ENCODE results near the gene ATP8B3. TPM values are rescaled to one million over a fixed set of nuclear protein-coding genes. Genes with fewer than 3 reads are reported as not detected.

The ATP8B3 gene
- total RNA-seq, 1 donor from 2014 or later = 1.5 TPM

DNA sequence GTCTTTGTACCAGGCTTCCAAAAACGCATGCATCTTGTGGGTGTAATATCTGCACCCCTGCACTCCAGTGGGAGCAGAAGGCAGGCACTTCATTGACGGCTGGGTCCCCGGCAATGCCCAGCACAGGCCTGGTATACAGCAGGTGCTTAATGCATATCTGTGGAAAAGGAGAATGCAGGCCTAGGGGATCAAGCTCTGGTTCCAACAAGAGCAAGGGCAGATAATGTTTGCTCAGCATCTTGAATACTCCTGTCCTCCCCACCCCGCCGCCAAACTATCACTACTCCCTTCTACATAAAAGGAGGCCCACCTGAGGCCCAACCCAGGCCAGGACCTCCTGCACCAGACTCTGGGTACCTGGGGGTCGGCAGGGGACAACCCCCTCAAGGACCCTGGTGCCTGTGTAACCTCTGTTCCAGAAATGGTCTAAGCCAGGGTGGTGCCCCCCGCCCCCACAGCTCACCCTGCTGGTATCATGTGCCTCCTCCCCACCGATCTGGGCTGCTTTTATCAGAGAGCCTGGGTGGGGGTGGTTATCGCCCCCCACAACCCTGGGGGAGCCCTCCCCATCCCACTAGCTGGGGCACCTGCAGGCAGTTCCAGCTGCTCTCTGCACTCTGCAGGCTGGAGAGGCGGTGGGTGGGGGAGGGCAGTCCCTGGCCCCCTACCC, 46.5 kb upstream of the ATP8B3 start:
- no peak for DNase-seq (ENCODE audit: extremely low spot score, unreplicated experiment)
- TF ChIP-seq, protein P1, sequence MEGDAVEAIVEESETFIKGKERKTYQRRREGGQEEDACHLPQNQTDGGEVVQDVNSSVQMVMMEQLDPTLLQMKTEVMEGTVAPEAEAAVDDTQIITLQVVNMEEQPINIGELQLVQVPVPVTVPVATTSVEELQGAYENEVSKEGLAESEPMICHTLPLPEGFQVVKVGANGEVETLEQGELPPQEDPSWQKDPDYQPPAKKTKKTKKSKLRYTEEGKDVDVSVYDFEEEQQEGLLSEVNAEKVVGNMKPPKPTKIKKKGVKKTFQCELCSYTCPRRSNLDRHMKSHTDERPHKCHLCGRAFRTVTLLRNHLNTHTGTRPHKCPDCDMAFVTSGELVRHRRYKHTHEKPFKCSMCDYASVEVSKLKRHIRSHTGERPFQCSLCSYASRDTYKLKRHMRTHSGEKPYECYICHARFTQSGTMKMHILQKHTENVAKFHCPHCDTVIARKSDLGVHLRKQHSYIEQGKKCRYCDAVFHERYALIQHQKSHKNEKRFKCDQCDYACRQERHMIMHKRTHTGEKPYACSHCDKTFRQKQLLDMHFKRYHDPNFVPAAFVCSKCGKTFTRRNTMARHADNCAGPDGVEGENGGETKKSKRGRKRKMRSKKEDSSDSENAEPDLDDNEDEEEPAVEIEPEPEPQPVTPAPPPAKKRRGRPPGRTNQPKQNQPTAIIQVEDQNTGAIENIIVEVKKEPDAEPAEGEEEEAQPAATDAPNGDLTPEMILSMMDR (conservative IDR thresholded peaks at IDR 0.05) = no peak
- H3K27me3 Mint-ChIP-seq = peaks cover 15% of the 10 kb centered on the region
- peak overlapping the region; percentile 76 for H3K27ac Mint-ChIP-seq
- peaks cover 12% of the 10 kb centered on the region for H3K4me1 Mint-ChIP-seq (ENCODE audit: unreplicated experiment)
- H3K9me3 Mint-ChIP-seq = no peaks in the 10 kb centered on the region
- H3K4me3 Mint-ChIP-seq = peak overlapping the region; percentile 54
- no peaks in the 10 kb centered on the region for H3K36me3 Mint-ChIP-seq

DNA sequence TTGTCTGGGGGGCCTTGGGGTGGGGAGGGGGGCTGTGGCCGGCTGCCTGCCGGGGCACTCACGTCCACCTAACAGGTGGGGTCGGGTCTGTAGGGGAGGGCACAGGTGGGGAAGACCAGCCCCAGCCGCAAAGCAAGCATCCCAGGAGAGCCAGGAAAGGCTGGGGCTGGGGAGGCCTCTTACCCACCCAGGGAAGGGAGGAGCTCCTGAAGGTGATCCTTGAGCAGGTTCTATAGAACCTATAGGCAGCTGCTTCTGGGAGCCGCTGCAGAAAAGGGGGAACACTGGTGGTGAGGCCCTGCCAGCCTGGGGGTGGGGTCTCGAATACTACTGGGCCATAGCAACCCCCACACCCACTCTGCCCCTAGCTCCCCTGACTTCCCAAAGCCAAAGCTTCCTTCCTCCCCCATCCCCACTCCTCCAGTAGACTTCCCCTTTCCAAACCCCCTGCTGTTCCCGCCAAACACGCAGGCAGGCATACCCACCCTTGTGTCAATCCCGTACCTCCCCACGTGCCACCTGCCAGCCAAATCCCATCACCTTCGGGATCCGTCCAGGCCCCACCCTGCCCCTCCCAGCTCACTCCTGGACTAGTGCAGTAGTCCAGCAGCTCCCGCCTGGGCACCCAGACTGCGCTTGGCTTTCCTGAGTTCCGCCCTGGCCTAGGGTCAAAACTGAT, 45.7 kb upstream of the ATP8B3 start:
- H3K27me3 Mint-ChIP-seq = peaks cover 15% of the 10 kb centered on the region
- H3K36me3 Mint-ChIP-seq = no peaks in the 10 kb centered on the region
- peak overlapping the region; percentile 73 for H3K4me3 Mint-ChIP-seq
- TF ChIP-seq, protein P1 (conservative IDR thresholded peaks at IDR 0.05) = no peak
- DNase-seq (ENCODE audit: extremely low spot score, unreplicated experiment) = no peak
- peaks cover 18% of the 10 kb centered on the region for H3K4me1 Mint-ChIP-seq (ENCODE audit: unreplicated experiment)
- no peaks in the 10 kb centered on the region for H3K9me3 Mint-ChIP-seq
- H3K27ac Mint-ChIP-seq = peak overlapping the region; percentile 76

DNA sequence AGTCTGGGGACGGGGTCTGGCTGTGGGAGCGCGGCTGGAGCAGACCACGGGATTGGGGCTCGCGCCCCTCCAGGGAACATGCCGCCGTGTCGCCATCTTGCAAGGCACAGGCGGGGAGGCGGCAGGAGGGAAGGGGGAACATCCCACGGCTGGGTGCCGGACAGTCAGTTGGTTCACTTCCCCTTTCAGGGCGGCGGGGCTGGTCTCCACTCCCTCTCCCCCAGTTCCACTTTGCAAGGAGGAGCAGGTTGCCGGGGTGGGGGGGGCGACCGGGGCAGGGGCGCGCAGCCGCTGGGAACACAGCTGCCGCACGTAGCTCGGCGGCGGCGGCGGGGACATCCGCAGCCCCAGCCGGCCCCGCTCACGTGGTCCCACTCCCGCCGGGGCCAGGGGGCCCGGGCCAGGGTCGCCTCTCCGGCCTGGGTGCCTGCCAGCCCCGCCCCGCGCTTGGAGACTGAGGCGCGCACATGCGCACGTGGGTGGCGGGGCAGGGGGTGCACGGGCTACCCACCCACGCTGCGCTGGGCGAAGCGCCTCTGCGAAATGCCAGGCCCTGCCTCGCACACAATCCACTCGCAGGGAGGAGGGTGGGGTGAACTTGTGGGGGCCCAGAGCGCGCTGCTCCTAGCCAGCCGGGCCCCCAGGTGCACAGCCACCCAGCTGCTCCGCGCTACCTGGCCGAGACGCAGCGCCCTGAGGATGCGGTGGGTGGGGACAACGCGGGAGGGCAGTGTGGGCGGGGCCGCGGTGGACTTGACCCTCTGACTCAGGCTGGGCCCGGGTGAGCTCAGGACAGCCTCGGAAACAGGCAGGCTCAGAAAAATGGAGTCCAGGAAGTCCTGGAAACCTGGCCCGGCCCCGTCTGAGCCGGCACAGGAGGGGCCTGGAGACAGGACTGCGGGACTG, 44.9 kb upstream of the ATP8B3 start:
- TF ChIP-seq, protein P1 (conservative IDR thresholded peaks at IDR 0.05) = no peak
- H3K36me3 Mint-ChIP-seq = no peaks in the 10 kb centered on the region
- H3K4me1 Mint-ChIP-seq (ENCODE audit: unreplicated experiment) = peaks cover 18% of the 10 kb centered on the region
- no peaks in the 10 kb centered on the region for H3K9me3 Mint-ChIP-seq
- H3K4me3 Mint-ChIP-seq = peak overlapping the region; percentile 74
- H3K27me3 Mint-ChIP-seq = peaks cover 10% of the 10 kb centered on the region
- no peak for DNase-seq (ENCODE audit: extremely low spot score, unreplicated experiment)
- H3K27ac Mint-ChIP-seq = peak overlapping the region; percentile 76

DNA sequence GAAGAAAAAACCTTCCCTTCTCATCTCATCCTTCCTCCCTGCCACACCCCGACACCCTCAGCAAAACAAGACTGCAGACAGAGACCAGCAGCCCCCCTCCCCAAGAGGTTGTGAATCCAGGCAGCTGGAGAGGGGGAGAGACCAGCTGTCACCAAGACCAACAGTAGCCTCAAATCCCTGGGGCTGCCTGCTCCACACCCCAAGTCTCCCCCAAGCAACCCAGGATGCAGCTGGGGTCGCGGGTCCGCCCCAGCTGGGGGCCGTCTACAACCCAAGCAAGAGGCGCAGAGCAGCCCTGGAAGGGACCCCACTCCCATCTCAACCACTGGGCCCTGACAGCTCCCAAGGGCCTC, 44.2 kb upstream of the ATP8B3 start:
- DNase-seq (ENCODE audit: extremely low spot score, unreplicated experiment) = no peak
- Mint-ChIP-seq H3K27ac (peak overlapping the region; percentile 73), H3K9me3 (no peaks in the 10 kb centered on the region), H3K4me3 (peak overlapping the region; percentile 74), H3K27me3 (peaks cover 4% of the 10 kb centered on the region), H3K4me1 (ENCODE audit: unreplicated experiment) (peaks cover 12% of the 10 kb centered on the region), H3K36me3 (no peaks in the 10 kb centered on the region)
- TF ChIP-seq, protein P1 (conservative IDR thresholded peaks at IDR 0.05) = no peak

DNA sequence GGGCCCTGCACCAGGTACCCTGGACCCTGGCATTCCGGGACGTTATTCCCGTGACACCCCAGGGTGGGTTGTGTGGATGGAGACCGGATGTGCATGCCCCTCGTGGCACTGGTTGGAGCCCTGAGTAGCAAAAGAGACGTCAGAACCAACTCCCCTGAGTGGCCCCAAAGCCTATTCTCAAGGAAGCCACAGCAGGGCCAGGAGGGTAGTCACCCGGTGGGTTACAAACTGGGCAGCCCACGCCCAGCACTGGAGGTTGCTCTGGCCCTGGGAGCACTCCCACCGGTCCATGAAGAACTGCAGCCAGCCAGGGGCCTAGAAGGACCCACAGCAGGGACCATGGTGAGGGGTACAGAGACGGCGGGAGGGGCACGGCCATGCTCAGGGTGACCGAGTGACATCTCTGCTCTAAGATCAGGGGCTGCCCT, 43.8 kb upstream of the ATP8B3 start:
- Mint-ChIP-seq H3K4me1 (ENCODE audit: unreplicated experiment) (peaks cover 11% of the 10 kb centered on the region), H3K27ac (peak overlapping the region; percentile 73), H3K9me3 (no peaks in the 10 kb centered on the region), H3K36me3 (no peaks in the 10 kb centered on the region), H3K27me3 (no peaks in the 10 kb centered on the region), H3K4me3 (peak overlapping the region; percentile 74)
- TF ChIP-seq, protein P1 (conservative IDR thresholded peaks at IDR 0.05) = no peak
- DNase-seq (ENCODE audit: extremely low spot score, unreplicated experiment) = no peak
